Ovary (tissue), 3 donors: Measurements from ENCODE around the gene EIF3F.

Experiments used
- EP300 ChIP-seq: sonication (generic); formaldehyde crosslinking; IDR thresholded peaks from one replicate; pipeline ENCODE4 v1.6.1; 2017; ENCODE audit warnings: antibody characterized with exemption
- TF ChIP-seq, protein P1 (sequence below), 3 donors: fragments of 450-650 bp in 2 of 3; fragments of 200-600 bp in 1 of 3; IDR thresholded peaks; one replicate each; pipeline versions ENCODE4 v1.5.1 to v1.8.0; 2016 to 2022; ENCODE audit warnings: antibody characterized with exemption in 3 of 3, mild to moderate bottlenecking in 1 of 3
- donor health status: DM: no; HTN: no; CAD: no.

DNA sequence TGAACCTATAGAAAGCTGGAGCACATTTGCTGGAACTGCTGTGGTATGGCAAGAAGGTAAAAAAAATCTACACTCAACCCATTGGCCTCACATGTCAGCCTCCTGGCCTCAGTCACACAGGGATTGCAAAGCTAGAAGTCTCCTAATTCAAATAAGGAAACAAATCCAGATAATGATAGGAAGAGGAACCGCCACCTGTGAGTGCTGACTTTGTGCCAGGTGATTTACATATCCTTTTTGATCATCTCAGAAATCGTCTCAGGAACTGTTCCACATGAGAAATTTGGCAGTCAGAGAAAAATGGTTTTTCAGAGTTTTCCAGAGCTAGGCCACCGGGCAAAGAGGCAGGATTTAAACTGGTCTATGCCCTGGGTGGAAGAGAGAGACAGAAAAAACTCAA lies 22.9 kb upstream of the EIF3F start:
- TF ChIP-seq EP300 = no peak
- TF ChIP-seq, protein P1, sequence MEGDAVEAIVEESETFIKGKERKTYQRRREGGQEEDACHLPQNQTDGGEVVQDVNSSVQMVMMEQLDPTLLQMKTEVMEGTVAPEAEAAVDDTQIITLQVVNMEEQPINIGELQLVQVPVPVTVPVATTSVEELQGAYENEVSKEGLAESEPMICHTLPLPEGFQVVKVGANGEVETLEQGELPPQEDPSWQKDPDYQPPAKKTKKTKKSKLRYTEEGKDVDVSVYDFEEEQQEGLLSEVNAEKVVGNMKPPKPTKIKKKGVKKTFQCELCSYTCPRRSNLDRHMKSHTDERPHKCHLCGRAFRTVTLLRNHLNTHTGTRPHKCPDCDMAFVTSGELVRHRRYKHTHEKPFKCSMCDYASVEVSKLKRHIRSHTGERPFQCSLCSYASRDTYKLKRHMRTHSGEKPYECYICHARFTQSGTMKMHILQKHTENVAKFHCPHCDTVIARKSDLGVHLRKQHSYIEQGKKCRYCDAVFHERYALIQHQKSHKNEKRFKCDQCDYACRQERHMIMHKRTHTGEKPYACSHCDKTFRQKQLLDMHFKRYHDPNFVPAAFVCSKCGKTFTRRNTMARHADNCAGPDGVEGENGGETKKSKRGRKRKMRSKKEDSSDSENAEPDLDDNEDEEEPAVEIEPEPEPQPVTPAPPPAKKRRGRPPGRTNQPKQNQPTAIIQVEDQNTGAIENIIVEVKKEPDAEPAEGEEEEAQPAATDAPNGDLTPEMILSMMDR (IDR thresholded peaks at IDR 0.05) = no peak
